B cell (primary cell): ENCODE measurements around the gene BHLHE23.

Source experiments
- CTCF ChIP-seq: fragments of 200-600 bp; IDR thresholded peaks from one replicate; pipeline ENCODE4 v1.8.0; 2022; ENCODE audit warnings: antibody characterized with exemption, mild to moderate bottlenecking
- EZH2 ChIP-seq: IDR thresholded peaks from 2 replicates; pipeline ENCODE4 v1.6.1; 2012; ENCODE audit warnings: borderline replicate concordance, low read depth, mild to moderate bottlenecking, moderate library complexity, low read length; ENCODE audit not compliant: insufficient read depth, poor library complexity, severe bottlenecking

GRCh38 chr20:63016514-63017075, 9.8 kb upstream of the BHLHE23 start:
- TF ChIP-seq CTCF: no peak
- TF ChIP-seq EZH2: no peak
